Stimulated activated CD4-positive, alpha-beta T cell treated with anti-CD3 and anti-CD28 coated beads, Interleukin-1b, Interleukin-23, amount 100 ng/mL, for 1 hour (primary cell): ENCODE data around the gene PAWR.
"Not testable (repeated sequence)": the region's sequence is repeated elsewhere in the genome, so short reads cannot be mapped to it uniquely, and the experiment has no call there.

Experiments used
- DNase-seq, 2 donors: peaks; one replicate each; pipeline ENCODE4 v3.0.0-alpha.2; 2020; ENCODE audit warnings: low read depth in 2 of 2

Gene PAWR

DNA sequence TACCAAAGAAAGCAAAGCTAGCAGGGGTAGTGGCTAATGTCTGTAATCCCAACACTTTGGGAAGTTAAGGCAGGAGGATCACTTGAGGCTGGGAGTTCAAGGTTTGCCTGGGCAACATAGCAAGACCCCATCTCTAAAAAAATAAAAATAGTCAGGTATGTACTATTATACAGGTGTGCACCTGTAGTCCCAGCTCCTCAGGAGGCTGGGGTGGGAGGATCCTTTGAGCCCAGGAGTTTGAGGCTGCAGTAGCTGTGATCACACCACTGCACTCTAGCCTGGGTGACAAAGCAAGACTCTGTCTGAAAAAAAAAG lies 142.2 kb downstream of the PAWR start:
- no peak for DNase-seq

DNA sequence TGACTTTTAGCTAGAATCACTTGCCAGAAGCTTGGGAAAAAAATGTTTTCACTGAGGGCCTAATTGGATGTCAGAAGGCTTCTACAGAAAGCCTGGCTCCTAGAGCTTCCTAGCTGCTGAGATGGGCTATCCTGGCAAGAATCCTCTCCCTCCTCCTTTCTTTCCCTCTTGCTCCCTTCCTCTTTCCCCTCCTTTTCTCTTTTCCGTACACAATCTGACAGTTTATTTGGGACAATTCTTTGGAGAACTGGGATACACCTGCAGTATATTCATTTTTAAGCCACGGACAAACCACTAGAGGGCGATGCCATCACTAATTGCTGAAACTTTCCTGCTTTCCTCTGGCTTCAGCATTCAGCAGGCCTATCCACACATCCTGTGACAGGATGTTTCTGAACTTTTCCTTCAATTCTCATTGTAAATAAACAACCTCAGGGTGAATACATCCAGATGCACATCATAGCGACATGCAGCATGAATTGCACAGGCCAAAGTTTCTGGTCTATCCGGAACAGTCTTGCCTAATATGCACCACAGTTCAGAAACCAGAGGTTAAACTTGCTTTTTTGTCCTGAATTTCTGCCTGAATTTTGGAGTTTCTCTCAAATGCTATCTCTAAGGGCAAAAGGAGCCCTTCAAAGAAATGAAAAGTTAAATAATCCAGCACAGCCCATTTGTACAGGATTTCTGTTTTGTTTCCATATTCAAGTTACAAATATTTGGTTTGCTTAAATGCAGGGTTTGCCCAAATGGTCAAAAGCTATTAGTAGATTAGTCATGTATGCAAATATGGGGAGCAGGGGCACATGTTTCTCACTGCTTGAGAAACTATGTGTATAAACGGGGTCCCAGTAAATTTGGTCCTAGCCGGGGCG lies 142.8 kb downstream of the PAWR start:
- no peak for DNase-seq

DNA sequence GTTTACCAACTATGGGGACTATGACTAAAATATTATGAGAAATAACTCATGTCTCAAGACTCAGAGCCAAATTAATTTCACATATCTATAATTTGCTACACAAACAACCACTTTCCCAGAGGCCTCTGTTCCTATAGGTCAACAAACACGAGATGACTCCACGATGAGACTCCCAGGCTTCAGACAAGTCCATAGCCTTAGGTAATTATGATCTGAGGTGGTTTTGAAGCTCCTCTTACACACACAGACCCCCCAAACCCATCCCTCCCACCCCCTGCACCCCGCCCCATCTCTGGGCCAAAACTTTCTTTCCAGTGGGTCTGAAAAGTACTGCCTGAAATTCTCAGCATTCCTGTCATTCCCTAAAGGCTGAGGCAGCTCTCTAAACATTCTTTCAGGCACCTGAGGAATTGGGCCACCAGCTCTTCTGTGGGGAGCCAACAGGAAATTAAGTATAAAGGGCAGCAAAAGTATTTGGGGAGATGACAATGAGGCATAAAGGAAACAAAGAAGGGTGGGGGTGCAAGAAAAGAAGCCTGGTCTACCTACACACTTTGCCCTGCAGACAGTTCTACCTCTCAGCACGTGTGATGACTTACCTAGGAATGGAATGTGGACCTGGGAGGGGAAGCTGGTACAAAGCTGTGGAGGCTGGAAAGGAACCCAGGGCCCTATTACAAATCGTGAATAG lies 143.6 kb downstream of the PAWR start:
- DNase-seq = no peak

DNA sequence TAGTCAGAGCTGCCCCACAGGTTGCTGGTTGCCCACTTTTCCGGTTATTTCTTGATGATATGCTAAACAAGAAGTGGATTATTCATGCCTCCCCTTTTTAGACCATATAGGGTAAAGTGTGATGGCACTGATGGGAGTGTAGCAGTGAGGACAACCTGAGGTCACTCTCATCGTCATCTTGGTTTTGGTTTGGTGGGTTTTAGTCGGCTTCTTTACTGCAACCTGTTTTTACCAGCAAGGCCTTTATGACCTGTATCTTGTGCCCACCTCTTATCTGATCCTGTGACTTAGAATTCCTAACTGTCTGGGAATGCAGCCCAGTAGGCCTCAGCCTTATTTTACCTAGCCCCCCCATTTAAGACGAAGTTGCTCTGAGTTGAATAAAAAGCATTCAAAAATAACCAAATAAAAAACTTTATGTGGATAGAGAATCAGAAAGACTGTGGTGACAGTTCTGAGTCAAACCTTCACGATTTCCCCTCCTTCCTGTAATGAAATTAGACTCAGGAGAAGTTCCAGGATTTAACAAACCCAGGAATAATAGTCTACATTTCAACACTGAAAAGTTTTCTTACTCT lies 144.2 kb downstream of the PAWR start:
- no peak for DNase-seq

DNA sequence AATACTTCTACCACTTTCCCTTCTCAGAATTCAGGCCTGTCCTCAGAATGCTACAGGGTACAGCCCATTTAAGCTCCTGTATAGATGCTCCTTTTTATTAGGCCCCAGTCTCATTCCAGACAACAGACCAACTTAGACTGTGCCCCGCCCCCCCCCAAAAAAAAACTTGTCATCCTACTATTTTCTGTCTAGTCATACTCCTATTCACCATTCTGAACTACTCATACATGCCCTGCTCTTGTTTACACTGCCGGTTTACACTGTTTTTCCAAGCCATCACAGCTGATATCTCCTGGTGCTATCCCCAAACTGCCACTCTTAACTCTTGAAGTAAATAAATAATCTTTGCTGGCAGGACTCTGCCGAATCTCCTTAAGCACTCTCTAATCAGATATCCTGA lies 146.3 kb downstream of the PAWR start:
- DNase-seq = not testable (repeated sequence)

DNA sequence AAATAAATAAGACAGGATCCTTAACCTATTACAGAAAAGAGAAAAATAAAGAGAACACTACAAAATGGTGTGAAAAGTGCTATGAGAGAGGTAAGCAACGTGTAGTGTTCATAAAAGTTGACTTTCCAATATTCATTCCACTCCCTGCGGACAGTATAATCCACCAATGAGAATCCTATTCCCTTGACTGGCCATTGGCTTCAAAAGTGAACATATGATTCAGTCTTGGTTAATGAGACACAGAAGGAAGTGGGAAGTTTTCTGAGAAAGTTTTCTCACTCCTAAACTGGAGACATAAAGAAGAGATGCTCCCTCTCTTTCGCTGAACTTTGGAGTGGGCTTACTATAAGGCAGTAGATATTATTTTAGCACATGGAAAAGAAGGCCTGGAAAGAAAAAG lies 153.1 kb downstream of the PAWR start:
- DNase-seq = no peak

DNA sequence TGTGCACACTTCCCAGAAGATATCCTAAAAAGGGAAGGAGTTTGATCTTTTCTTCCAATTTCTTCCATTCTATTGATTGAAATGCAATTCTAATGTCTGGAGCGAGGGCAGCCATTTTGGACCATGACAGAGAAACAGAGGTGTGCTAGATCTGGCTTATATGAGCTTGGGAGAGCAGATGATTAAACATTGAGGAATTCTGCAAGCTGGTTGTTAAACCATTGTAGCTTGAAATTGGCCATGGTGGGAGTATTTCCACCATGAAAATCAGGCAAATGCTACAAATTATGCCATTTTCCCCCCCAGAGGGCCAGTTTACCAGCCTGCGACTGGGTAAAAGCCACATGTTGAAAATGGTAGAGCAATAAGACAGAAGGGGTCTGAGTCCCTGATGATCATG lies 155.0 kb downstream of the PAWR start:
- no peak for DNase-seq
